Stomach (tissue), 4 donors: Measurements from ENCODE around the gene LSM5.

Experiments
- EP300 ChIP-seq: sonication (generic); formaldehyde crosslinking; IDR thresholded peaks from one replicate; pipeline ENCODE4 v1.6.1; 2017; ENCODE audit warnings: antibody characterized with exemption
- POLR2A ChIP-seq, 4 donors: fragments of 450-650 bp; IDR thresholded peaks; one replicate each; pipeline ENCODE4 v1.6.1; 2016; ENCODE audit warnings: antibody characterized with exemption in 4 of 4, control low read depth in 2 of 4, mild to moderate bottlenecking in 1 of 4, moderate library complexity in 1 of 4
- POLR2AphosphoS5 ChIP-seq, 3 donors: sonication (generic); formaldehyde crosslinking; IDR thresholded peaks; one replicate each; pipeline ENCODE4 v1.6.1; 2016; ENCODE audit warnings: antibody characterized with exemption in 3 of 3
- TF ChIP-seq, protein P1 (sequence below), 7 experiments: fragments of 450-650 bp in 4 of 7; fragments of 200-600 bp in 3 of 7; sonication (generic) in 3 of 7; IDR thresholded peaks; one replicate each; pipeline ENCODE4 v1.5.1; 2016 to 2019; ENCODE audit warnings: antibody characterized with exemption in 7 of 7, control low read depth in 2 of 7, mild to moderate bottlenecking in 1 of 7

- TF ChIP-seq, protein P1, sequence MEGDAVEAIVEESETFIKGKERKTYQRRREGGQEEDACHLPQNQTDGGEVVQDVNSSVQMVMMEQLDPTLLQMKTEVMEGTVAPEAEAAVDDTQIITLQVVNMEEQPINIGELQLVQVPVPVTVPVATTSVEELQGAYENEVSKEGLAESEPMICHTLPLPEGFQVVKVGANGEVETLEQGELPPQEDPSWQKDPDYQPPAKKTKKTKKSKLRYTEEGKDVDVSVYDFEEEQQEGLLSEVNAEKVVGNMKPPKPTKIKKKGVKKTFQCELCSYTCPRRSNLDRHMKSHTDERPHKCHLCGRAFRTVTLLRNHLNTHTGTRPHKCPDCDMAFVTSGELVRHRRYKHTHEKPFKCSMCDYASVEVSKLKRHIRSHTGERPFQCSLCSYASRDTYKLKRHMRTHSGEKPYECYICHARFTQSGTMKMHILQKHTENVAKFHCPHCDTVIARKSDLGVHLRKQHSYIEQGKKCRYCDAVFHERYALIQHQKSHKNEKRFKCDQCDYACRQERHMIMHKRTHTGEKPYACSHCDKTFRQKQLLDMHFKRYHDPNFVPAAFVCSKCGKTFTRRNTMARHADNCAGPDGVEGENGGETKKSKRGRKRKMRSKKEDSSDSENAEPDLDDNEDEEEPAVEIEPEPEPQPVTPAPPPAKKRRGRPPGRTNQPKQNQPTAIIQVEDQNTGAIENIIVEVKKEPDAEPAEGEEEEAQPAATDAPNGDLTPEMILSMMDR (IDR thresholded peaks at IDR 0.05), result no peak
- TF ChIP-seq POLR2AphosphoS5 (IDR thresholded peaks at IDR 0.05), result no peak
- TF ChIP-seq POLR2A (IDR thresholded peaks at IDR 0.05), result no peak
- no peak for TF ChIP-seq EP300
Observed at GRCh38 chr7:32458025-32458424, 32.2 kb downstream of the LSM5 start.
